ENCODE data around the gene PRUNE2. TPM values are rescaled to one million over a fixed set of nuclear protein-coding genes. Genes with fewer than 3 reads are reported as not detected.
A peak's percentile ranks its signal among the peaks of the same experiment; 100 is the strongest.

The PRUNE2 gene
- total and polyA plus RNA-seq, 7 experiments from 2014 or later = 0.78 to 1.6 TPM; not detected in 5

- DNase-seq = no peak
- Mint-ChIP-seq H3K9me3 (peaks cover 0 to 15% (median 2%) of the 10 kb centered on the region in 11 donors), H3K4me1 (no peaks in the 10 kb centered on the region), H3K27me3 (peaks cover 0 to 19% (median 14%) of the 10 kb centered on the region in 5 donors), H3K36me3 (no peaks in the 10 kb centered on the region), H3K27ac (no peak overlapping the region), H3K4me3 (no peak overlapping the region)
- ATAC-seq = no peak
- CTCF ChIA-PET = no interaction called here
- no peaks in the 10 kb centered on the region for H3K36me3 ChIP-seq (ENCODE audit: control insufficient read depth in 2 of 3, insufficient read depth in 3 of 3, low read length in 3 of 3)
- H3K4me1 ChIP-seq (ENCODE audit: control insufficient read depth in 2 of 2, insufficient read depth in 2 of 2, low read length in 2 of 2) = no peaks in the 10 kb centered on the region
- no peak overlapping the region for H3K27ac ChIP-seq (ENCODE audit: low read depth, low read length)
- intact Hi-C loops (cut with micrococcal nuclease) = no loop called here
- H3K27me3 ChIP-seq (ENCODE audit: control insufficient read depth in 2 of 2, insufficient read depth in 2 of 2, low read length in 2 of 2) = no peaks in the 10 kb centered on the region
- H3K9me3 ChIP-seq (ENCODE audit: control insufficient read depth in 2 of 3, low read length in 3 of 3) = no peaks in the 10 kb centered on the region
- POLR2A ChIA-PET = no interaction called here
- H3K4me3 ChIP-seq (ENCODE audit: low read length) = no peak overlapping the region
Measured at GRCh38 chr9:76827296-76828080, 78.4 kb downstream of the PRUNE2 start.

DNA sequence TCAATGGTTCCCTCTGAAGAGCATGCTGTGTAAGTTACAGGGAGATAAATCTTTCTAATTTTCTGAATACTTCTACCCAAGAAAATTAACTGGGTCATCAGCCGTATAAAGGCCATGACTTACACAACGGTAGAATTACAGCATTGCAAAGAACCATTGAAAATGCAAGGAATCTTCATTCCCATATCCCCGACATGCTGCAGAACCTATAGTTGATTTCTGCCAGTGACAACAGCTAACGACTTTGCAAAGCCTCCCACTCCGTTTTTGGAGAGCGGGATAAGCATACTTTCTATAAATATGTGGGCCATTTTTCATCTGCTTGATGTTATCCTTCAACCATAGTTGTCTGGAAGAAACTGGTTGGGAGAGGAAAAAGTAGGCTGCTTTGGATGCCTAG is 85.5 kb downstream of the PRUNE2 start:
- DNase-seq (no peak), ATAC-seq (no peak)
- Histone ChIP-seq H3K27ac (ENCODE audit: low read depth, low read length) (no peak overlapping the region), H3K36me3 (ENCODE audit: control insufficient read depth in 2 of 3, insufficient read depth in 3 of 3, low read length in 3 of 3) (no peaks in the 10 kb centered on the region), H3K9me3 (ENCODE audit: control insufficient read depth in 2 of 3, low read length in 3 of 3) (no peaks in the 10 kb centered on the region), H3K4me1 (ENCODE audit: control insufficient read depth in 2 of 2, insufficient read depth in 2 of 2, low read length in 2 of 2) (no peaks in the 10 kb centered on the region), H3K4me3 (ENCODE audit: low read length) (no peak overlapping the region), H3K27me3 (ENCODE audit: control insufficient read depth in 2 of 2, insufficient read depth in 2 of 2, low read length in 2 of 2) (no peaks in the 10 kb centered on the region)
- ChIA-PET CTCF (no interaction called here), POLR2A (no interaction called here)
- Mint-ChIP-seq H3K4me3 (no peak overlapping the region), H3K27ac (no peak overlapping the region), H3K36me3 (no peaks in the 10 kb centered on the region), H3K9me3 (peaks cover 0 to 4% (median 0%) of the 10 kb centered on the region in 11 donors), H3K27me3 (peaks cover 3 to 26% (median 13%) of the 10 kb centered on the region in 5 donors), H3K4me1 (no peaks in the 10 kb centered on the region)
- intact Hi-C loops (cut with micrococcal nuclease) = no loop called here

- Histone ChIP-seq H3K27ac (ENCODE audit: low read depth, low read length) (no peak overlapping the region), H3K36me3 (ENCODE audit: control insufficient read depth in 2 of 3, insufficient read depth in 3 of 3, low read length in 3 of 3) (no peaks in the 10 kb centered on the region), H3K4me1 (ENCODE audit: control insufficient read depth in 2 of 2, insufficient read depth in 2 of 2, low read length in 2 of 2) (no peaks in the 10 kb centered on the region), H3K27me3 (ENCODE audit: control insufficient read depth in 2 of 2, insufficient read depth in 2 of 2, low read length in 2 of 2) (no peaks in the 10 kb centered on the region), H3K9me3 (ENCODE audit: control insufficient read depth in 2 of 3, low read length in 3 of 3) (no peaks in the 10 kb centered on the region), H3K4me3 (ENCODE audit: low read length) (no peak overlapping the region)
- ATAC-seq = no peak
- ChIA-PET CTCF (no interaction called here), POLR2A (no interaction called here)
- Mint-ChIP-seq H3K36me3 (no peaks in the 10 kb centered on the region), H3K9me3 (peaks cover 0 to 4% (median 0%) of the 10 kb centered on the region in 11 donors), H3K4me1 (no peaks in the 10 kb centered on the region), H3K27ac (no peak overlapping the region), H3K27me3 (peaks cover 5 to 44% (median 17%) of the 10 kb centered on the region in 5 donors), H3K4me3 (no peak overlapping the region)
- no peak for DNase-seq
- intact Hi-C loops (cut with micrococcal nuclease) = no loop called here
Measured at GRCh38 chr9:76818271-76818670, 87.6 kb downstream of the PRUNE2 start.

DNA sequence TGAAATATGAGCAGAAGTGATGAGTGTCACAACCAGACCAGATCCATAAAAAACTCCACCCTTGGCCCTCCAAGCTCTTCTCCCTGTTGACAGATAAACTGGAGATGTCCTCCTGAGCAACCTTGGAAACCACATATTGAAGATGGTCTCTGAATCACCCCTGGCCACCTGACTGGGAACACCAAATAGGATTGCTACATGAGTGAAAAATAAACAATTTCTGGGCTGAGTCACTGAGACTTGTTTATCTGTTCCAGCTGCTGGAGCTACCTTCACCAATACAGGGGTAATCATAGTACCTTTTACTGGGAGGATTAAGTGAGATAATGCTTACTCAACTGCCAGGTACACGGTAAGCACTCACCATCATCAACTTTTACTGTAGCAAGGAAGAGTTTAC is 88.4 kb downstream of the PRUNE2 start:
- CTCF ChIA-PET = no interaction called here
- Histone ChIP-seq H3K27me3 (ENCODE audit: control insufficient read depth in 2 of 2, insufficient read depth in 2 of 2, low read length in 2 of 2) (no peaks in the 10 kb centered on the region), H3K36me3 (ENCODE audit: control insufficient read depth in 2 of 3, insufficient read depth in 3 of 3, low read length in 3 of 3) (no peaks in the 10 kb centered on the region), H3K9me3 (ENCODE audit: control insufficient read depth in 2 of 3, low read length in 3 of 3) (no peaks in the 10 kb centered on the region), H3K4me1 (ENCODE audit: control insufficient read depth in 2 of 2, insufficient read depth in 2 of 2, low read length in 2 of 2) (no peaks in the 10 kb centered on the region), H3K4me3 (ENCODE audit: low read length) (no peak overlapping the region), H3K27ac (ENCODE audit: low read depth, low read length) (no peak overlapping the region)
- no peaks in the 10 kb centered on the region for H3K4me1 Mint-ChIP-seq
- intact Hi-C loops (cut with micrococcal nuclease) = no loop called here
- POLR2A ChIA-PET = no interaction called here
- peaks cover 5 to 52% (median 17%) of the 10 kb centered on the region in 5 donors for H3K27me3 Mint-ChIP-seq
- ATAC-seq (no peak), DNase-seq (no peak)
- no peak overlapping the region for H3K27ac Mint-ChIP-seq
- H3K36me3 Mint-ChIP-seq = no peaks in the 10 kb centered on the region
- H3K9me3 Mint-ChIP-seq = peaks cover 0 to 4% (median 0%) of the 10 kb centered on the region in 11 donors
- H3K4me3 Mint-ChIP-seq = no peak overlapping the region

- DNase-seq (no peak), ATAC-seq (no peak)
- intact Hi-C loops (cut with micrococcal nuclease) = no loop called here
- no peak overlapping the region for H3K27ac ChIP-seq (ENCODE audit: low read depth, low read length)
- H3K36me3 ChIP-seq (ENCODE audit: control insufficient read depth in 2 of 3, insufficient read depth in 3 of 3, low read length in 3 of 3) = no peaks in the 10 kb centered on the region
- ChIA-PET POLR2A (no interaction called here), CTCF (no interaction called here)
- H3K36me3 Mint-ChIP-seq = no peaks in the 10 kb centered on the region
- H3K27me3 ChIP-seq (ENCODE audit: control insufficient read depth in 2 of 2, insufficient read depth in 2 of 2, low read length in 2 of 2) = no peaks in the 10 kb centered on the region
- H3K27ac Mint-ChIP-seq = no peak overlapping the region
- peaks cover 5 to 57% (median 27%) of the 10 kb centered on the region in 5 donors for H3K27me3 Mint-ChIP-seq
- no peaks in the 10 kb centered on the region for H3K4me1 Mint-ChIP-seq
- H3K9me3 ChIP-seq (ENCODE audit: control insufficient read depth in 2 of 3, low read length in 3 of 3) = no peaks in the 10 kb centered on the region
- H3K4me3 ChIP-seq (ENCODE audit: low read length) = no peak overlapping the region
- H3K4me1 ChIP-seq (ENCODE audit: control insufficient read depth in 2 of 2, insufficient read depth in 2 of 2, low read length in 2 of 2) = no peaks in the 10 kb centered on the region
- H3K9me3 Mint-ChIP-seq = peaks cover 0 to 2% (median 0%) of the 10 kb centered on the region in 11 donors
- H3K4me3 Mint-ChIP-seq = no peak overlapping the region
Measured at GRCh38 chr9:76812591-76812990, 93.3 kb downstream of the PRUNE2 start.

- intact Hi-C loops (cut with micrococcal nuclease) = loop anchor here in 1 of 2 donors (1.0 kb wide), 2 partner anchors 202 to 340 kb away; no protein-coding TSS in a partner anchor
- Histone ChIP-seq H3K27ac (ENCODE audit: low read depth, low read length) (no peak overlapping the region), H3K27me3 (ENCODE audit: control insufficient read depth in 2 of 2, insufficient read depth in 2 of 2, low read length in 2 of 2) (no peaks in the 10 kb centered on the region), H3K36me3 (ENCODE audit: control insufficient read depth in 2 of 3, insufficient read depth in 3 of 3, low read length in 3 of 3) (no peaks in the 10 kb centered on the region), H3K9me3 (ENCODE audit: control insufficient read depth in 2 of 3, low read length in 3 of 3) (no peaks in the 10 kb centered on the region), H3K4me1 (ENCODE audit: control insufficient read depth in 2 of 2, insufficient read depth in 2 of 2, low read length in 2 of 2) (no peaks in the 10 kb centered on the region), H3K4me3 (ENCODE audit: low read length) (no peak overlapping the region)
- peaks cover 0 to 3% (median 0%) of the 10 kb centered on the region in 11 donors for H3K9me3 Mint-ChIP-seq
- no peak overlapping the region for H3K27ac Mint-ChIP-seq
- peaks cover 5 to 50% (median 22%) of the 10 kb centered on the region in 5 donors for H3K27me3 Mint-ChIP-seq
- no peak for ATAC-seq
- H3K4me3 Mint-ChIP-seq = no peak overlapping the region
- peak in 1 of 9 donors; percentile 4 for DNase-seq
- ChIA-PET CTCF (no interaction called here), POLR2A (no interaction called here)
- H3K36me3 Mint-ChIP-seq = no peaks in the 10 kb centered on the region
- no peaks in the 10 kb centered on the region for H3K4me1 Mint-ChIP-seq
Measured at GRCh38 chr9:76810377-76810957, 95.4 kb downstream of the PRUNE2 start.

- Mint-ChIP-seq H3K36me3 (no peaks in the 10 kb centered on the region), H3K27ac (no peak overlapping the region), H3K4me1 (no peaks in the 10 kb centered on the region), H3K4me3 (no peak overlapping the region), H3K9me3 (peaks cover 0 to 3% (median 0%) of the 10 kb centered on the region in 11 donors), H3K27me3 (peaks cover 3 to 38% (median 22%) of the 10 kb centered on the region in 5 donors)
- DNase-seq (no peak), ATAC-seq (no peak)
- H3K4me3 ChIP-seq (ENCODE audit: low read length) = no peak overlapping the region
- CTCF ChIA-PET = interaction anchor here (0.6 kb wide), 1 partner anchor 12 kb away, joined by 4 read pairs; no protein-coding TSS in a partner anchor
- intact Hi-C loops (cut with micrococcal nuclease) = no loop called here
- H3K27ac ChIP-seq (ENCODE audit: low read depth, low read length) = no peak overlapping the region
- no peaks in the 10 kb centered on the region for H3K9me3 ChIP-seq (ENCODE audit: control insufficient read depth in 2 of 3, low read length in 3 of 3)
- no peaks in the 10 kb centered on the region for H3K4me1 ChIP-seq (ENCODE audit: control insufficient read depth in 2 of 2, insufficient read depth in 2 of 2, low read length in 2 of 2)
- no peaks in the 10 kb centered on the region for H3K36me3 ChIP-seq (ENCODE audit: control insufficient read depth in 2 of 3, insufficient read depth in 3 of 3, low read length in 3 of 3)
- H3K27me3 ChIP-seq (ENCODE audit: control insufficient read depth in 2 of 2, insufficient read depth in 2 of 2, low read length in 2 of 2) = no peaks in the 10 kb centered on the region
- POLR2A ChIA-PET = no interaction called here
Measured at GRCh38 chr9:76808636-76809035, 97.3 kb downstream of the PRUNE2 start.

Measured in naive thymus-derived CD4-positive, alpha-beta T cell (primary cell).